CD14-positive monocyte (primary cell): ENCODE measurements around the gene MYL6. TPM values are rescaled to one million over a fixed set of nuclear protein-coding genes. Genes with fewer than 3 reads are reported as not detected.

Experiments used
- DNase-seq, 3 donors: peaks; one replicate each; pipeline ENCODE4 v3.0.0-alpha.2; 2011 to 2022
- H2AFZ ChIP-seq: 2 replicates; pipeline ENCODE4 v1.6.0; 2012; ENCODE audit warnings: mild to moderate bottlenecking, low read depth, low read length, inconsistent platforms; ENCODE audit not compliant: insufficient read depth, poor library complexity, severe bottlenecking
- H3K27ac ChIP-seq, 2 donors: 1 replicate in 1 of 2; 2 replicates in 1 of 2; pipeline ENCODE4 v1.5.1; 2012 to 2013; ENCODE audit warnings: low read length in 2 of 2, control low read depth in 1 of 2, inconsistent platforms in 1 of 2, low read depth in 1 of 2, mild to moderate bottlenecking in 1 of 2
- H3K27me3 ChIP-seq, 2 donors: one replicate each; pipeline versions ENCODE4 v1.6.0 to v1.6.1; 2011 to 2013; ENCODE audit warnings: low read length in 2 of 2; ENCODE audit not compliant: control insufficient read depth in 2 of 2, insufficient read depth in 2 of 2
- H3K36me3 ChIP-seq, 2 donors: replicated peaks in 1 of 2; 1 replicate in 1 of 2; 2 replicates in 1 of 2; pipeline versions ENCODE4 v1.5.1 to v1.6.1; 2012 to 2013; ENCODE audit warnings: low read length in 2 of 2, control low read depth in 1 of 2, inconsistent platforms in 1 of 2, mild to moderate bottlenecking in 1 of 2; ENCODE audit not compliant: insufficient read depth in 2 of 2, control insufficient read depth in 1 of 2
- H3K4me1 ChIP-seq, 2 donors: 1 replicate in 1 of 2; 2 replicates in 1 of 2; pipeline versions ENCODE4 v1.5.1 to v1.6.1; 2012 to 2013; ENCODE audit warnings: low read length in 2 of 2, control low read depth in 1 of 2, inconsistent platforms in 1 of 2, mild to moderate bottlenecking in 1 of 2, moderate library complexity in 1 of 2; ENCODE audit not compliant: insufficient read depth in 2 of 2, control insufficient read depth in 1 of 2
- H3K4me2 ChIP-seq: replicated peaks from 2 replicates; pipeline ENCODE3; 2012; ENCODE audit warnings: low read length, moderate library complexity, mild to moderate bottlenecking; ENCODE audit not compliant: poor library complexity, severe bottlenecking; ENCODE audit errors: extremely low read depth
- H3K4me3 ChIP-seq, 3 experiments: fragments of 200-600 bp in 1 of 3; sonication (generic) in 1 of 3; replicated peaks in 1 of 3; 1 replicate in 2 of 3; 2 replicates in 1 of 3; pipeline ENCODE4 v1.5.1; 2011 to 2013; ENCODE audit warnings: low read length in 3 of 3, mild to moderate bottlenecking in 3 of 3, control low read depth in 2 of 3, low read depth in 2 of 3, inconsistent platforms in 1 of 3, moderate library complexity in 1 of 3
- H3K79me2 ChIP-seq: 2 replicates; pipeline ENCODE4 v1.6.0; 2012; ENCODE audit warnings: mild to moderate bottlenecking, control low read depth, inconsistent platforms, low read length, moderate library complexity; ENCODE audit not compliant: insufficient read depth
- H3K9ac ChIP-seq: 2 replicates; pipeline ENCODE4 v1.6.0; 2017; ENCODE audit warnings: low read length, mild to moderate bottlenecking; ENCODE audit not compliant: insufficient read depth, poor library complexity, severe bottlenecking
- H3K9me3 ChIP-seq, 2 donors: replicated peaks in 1 of 2; 1 replicate in 1 of 2; 2 replicates in 1 of 2; pipeline versions ENCODE4 v1.5.1 to v1.6.1; 2012 to 2013; ENCODE audit warnings: low read length in 2 of 2, control low read depth in 1 of 2; ENCODE audit not compliant: control insufficient read depth in 1 of 2, insufficient read depth in 1 of 2
- H4K20me1 ChIP-seq: 2 replicates; pipeline ENCODE4 v1.6.0; 2012; ENCODE audit warnings: mild to moderate bottlenecking, low read length, control low read depth, moderate library complexity; ENCODE audit not compliant: insufficient read depth
- H3K27ac Mint-ChIP-seq, 7 donors: one replicate each; pipeline ENCODE4 v1.8.0; 2020; ENCODE audit warnings: mild to moderate bottlenecking in 7 of 7, mixed read lengths in 7 of 7, moderate library complexity in 6 of 7, inconsistent platforms in 2 of 7
- H3K27me3 Mint-ChIP-seq, 3 donors: one replicate each; pipeline ENCODE4 v1.8.0; 2021 to 2022; ENCODE audit warnings: low read depth in 3 of 3, mild to moderate bottlenecking in 3 of 3, mixed read lengths in 3 of 3, moderate library complexity in 3 of 3, inconsistent platforms in 1 of 3
- H3K36me3 Mint-ChIP-seq, 2 donors: one replicate each; pipeline ENCODE4 v1.8.0; 2020; ENCODE audit warnings: mixed read lengths in 2 of 2, inconsistent platforms in 1 of 2, mild to moderate bottlenecking in 1 of 2
- H3K4me1 Mint-ChIP-seq: one replicate; pipeline ENCODE4 v1.8.0; 2020; ENCODE audit warnings: mild to moderate bottlenecking, mixed read lengths
- H3K4me3 Mint-ChIP-seq, 2 donors: one replicate each; pipeline ENCODE4 v1.8.0; 2020; ENCODE audit warnings: mild to moderate bottlenecking in 2 of 2, mixed read lengths in 2 of 2, moderate library complexity in 1 of 2
- H3K9me3 Mint-ChIP-seq, 7 donors: one replicate each; pipeline ENCODE4 v1.8.0; 2020 to 2022; ENCODE audit warnings: mixed read lengths in 7 of 7, mild to moderate bottlenecking in 6 of 7, moderate library complexity in 6 of 7, inconsistent platforms in 2 of 7
- WGBS: methylation state at CpG from one replicate; pipeline ENCODE4 v1.1.5; 2013; ENCODE audit warnings: missing lambda C conversion rate; ENCODE audit not compliant: insufficient coverage; 5-methylcytosine and 5-hydroxymethylcytosine counted together
- intact Hi-C, 2 donors: fragments of 100-400 bp; cut with micrococcal nuclease; formaldehyde crosslinking; loops; one replicate each; pipeline versions ENCODE4 v1.15.0 to v1.15.1; 2023
- polyA plus RNA-seq, 3 donors: library from polyadenylated mRNA; depleted of rRNA in 1 of 3; unstranded in 2 of 3; stranded (reverse) in 1 of 3; fragments of 300-500 nt in 2 of 3; fragments of >200 nt in 1 of 3; fragmentation: Illumina TruSeq in 2 of 3; gene quantifications; 1 replicate in 2 of 3; 2 replicates in 1 of 3; pipeline ENCODE4 v1.2.3, GENCODE V29; 2012 to 2021
- TF ChIP-seq, protein P1 (sequence below): fragments of 200-600 bp; IDR thresholded peaks from one replicate; pipeline ENCODE4 v1.8.0; 2022; ENCODE audit warnings: antibody characterized with exemption, mild to moderate bottlenecking

MYL6 gene
- polyA plus RNA-seq, 3 donors = 1,962 to 3,939 (median 3,189) TPM

DNA sequence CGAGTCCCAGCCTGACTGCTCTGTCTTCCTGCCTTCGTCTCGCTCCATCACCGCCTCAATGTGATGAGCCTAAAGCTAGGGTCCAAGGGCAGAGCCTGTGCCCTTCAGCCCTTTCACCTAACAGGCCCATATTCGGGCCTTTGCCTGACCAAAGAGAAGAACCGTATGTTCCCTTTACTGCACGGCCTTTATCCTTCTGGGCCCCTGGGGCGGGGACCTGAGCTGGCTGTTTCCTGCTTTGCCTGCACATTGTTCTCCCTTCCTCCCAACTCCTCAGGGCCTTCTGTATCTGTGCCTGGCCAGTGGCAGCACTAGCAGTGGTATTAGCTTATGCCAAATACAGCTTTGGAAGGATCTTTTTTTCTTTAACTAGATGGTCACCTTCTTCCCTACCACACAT lies 14.3 kb upstream of the MYL6 start:
- intact Hi-C loops = no loop called here
- Histone ChIP-seq H4K20me1 (no peaks in the 10 kb centered on the region), H3K9ac (peak overlapping the region; percentile 19), H3K4me2 (peak overlapping the region; percentile 19), H3K79me2 (no peaks in the 10 kb centered on the region), H3K9me3 (no peaks in the 10 kb centered on the region), H3K27me3 (no peaks in the 10 kb centered on the region), H3K36me3 (peaks cover 41 to 53% of the 10 kb centered on the region in 2 donors), H3K4me1 (peaks cover 29 to 30% of the 10 kb centered on the region in 2 donors), H3K4me3 (peak overlapping the region in 1 of 3 experiments; percentile 23), H2AFZ (peak overlapping the region; percentile 11), H3K27ac (peak overlapping the region; percentile 46 to 60)
- Mint-ChIP-seq H3K4me1 (peaks cover 29% of the 10 kb centered on the region), H3K4me3 (peak overlapping the region; percentile 27 to 35), H3K27ac (peak overlapping the region in 6 of 7 donors; percentile 52 to 87 (median 84)), H3K9me3 (peaks cover 0 to 2% (median 0%) of the 10 kb centered on the region in 7 donors), H3K27me3 (peaks cover 0 to 2% (median 0%) of the 10 kb centered on the region in 3 donors), H3K36me3 (peaks cover 52 to 60% of the 10 kb centered on the region in 2 donors)
- TF ChIP-seq, protein P1, sequence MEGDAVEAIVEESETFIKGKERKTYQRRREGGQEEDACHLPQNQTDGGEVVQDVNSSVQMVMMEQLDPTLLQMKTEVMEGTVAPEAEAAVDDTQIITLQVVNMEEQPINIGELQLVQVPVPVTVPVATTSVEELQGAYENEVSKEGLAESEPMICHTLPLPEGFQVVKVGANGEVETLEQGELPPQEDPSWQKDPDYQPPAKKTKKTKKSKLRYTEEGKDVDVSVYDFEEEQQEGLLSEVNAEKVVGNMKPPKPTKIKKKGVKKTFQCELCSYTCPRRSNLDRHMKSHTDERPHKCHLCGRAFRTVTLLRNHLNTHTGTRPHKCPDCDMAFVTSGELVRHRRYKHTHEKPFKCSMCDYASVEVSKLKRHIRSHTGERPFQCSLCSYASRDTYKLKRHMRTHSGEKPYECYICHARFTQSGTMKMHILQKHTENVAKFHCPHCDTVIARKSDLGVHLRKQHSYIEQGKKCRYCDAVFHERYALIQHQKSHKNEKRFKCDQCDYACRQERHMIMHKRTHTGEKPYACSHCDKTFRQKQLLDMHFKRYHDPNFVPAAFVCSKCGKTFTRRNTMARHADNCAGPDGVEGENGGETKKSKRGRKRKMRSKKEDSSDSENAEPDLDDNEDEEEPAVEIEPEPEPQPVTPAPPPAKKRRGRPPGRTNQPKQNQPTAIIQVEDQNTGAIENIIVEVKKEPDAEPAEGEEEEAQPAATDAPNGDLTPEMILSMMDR = no peak
- no peak for DNase-seq
- 59% methylated on average over 7 of the region's 8 CpGs for WGBS

DNA sequence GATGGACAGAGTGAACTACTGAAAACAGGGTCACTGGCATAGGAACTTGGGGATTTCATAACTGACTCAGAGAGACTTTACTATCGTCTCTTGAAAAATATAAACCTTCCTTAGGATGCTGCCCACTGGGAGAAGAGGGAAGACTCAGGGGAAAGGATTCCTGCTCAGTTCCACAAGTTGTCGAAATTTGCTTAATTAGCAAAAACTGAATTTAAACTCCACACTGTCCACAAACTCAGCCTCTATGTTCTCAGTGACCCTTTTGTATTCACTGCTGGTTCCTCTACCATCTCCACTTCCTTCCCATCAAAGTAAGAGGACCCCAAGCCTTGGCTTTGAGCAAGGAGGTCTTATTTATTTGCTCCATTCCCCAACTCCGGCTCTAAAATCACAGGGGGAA lies 12.9 kb upstream of the MYL6 start:
- H3K4me3 ChIP-seq = no peak overlapping the region
- no peak overlapping the region for H3K27ac ChIP-seq
- H3K36me3 ChIP-seq = peaks cover 33 to 39% of the 10 kb centered on the region in 2 donors
- no peak overlapping the region for H3K4me2 ChIP-seq
- H3K9me3 ChIP-seq = no peaks in the 10 kb centered on the region
- intact Hi-C loops = no loop called here
- no peak for DNase-seq
- H3K27me3 ChIP-seq = no peaks in the 10 kb centered on the region
- TF ChIP-seq, protein P1 = no peak
- peaks cover 32% of the 10 kb centered on the region for H3K4me1 Mint-ChIP-seq
- H2AFZ ChIP-seq = no peak overlapping the region
- no peak overlapping the region for H3K9ac ChIP-seq
- H3K27ac Mint-ChIP-seq = peak overlapping the region in 1 of 7 donors; percentile 32
- peaks cover 31 to 32% of the 10 kb centered on the region in 2 donors for H3K4me1 ChIP-seq
- H4K20me1 ChIP-seq = no peaks in the 10 kb centered on the region
- H3K79me2 ChIP-seq = no peaks in the 10 kb centered on the region
- H3K4me3 Mint-ChIP-seq = no peak overlapping the region
- H3K9me3 Mint-ChIP-seq = peaks cover 0 to 2% (median 0%) of the 10 kb centered on the region in 7 donors
- H3K27me3 Mint-ChIP-seq = peaks cover 0 to 2% (median 0%) of the 10 kb centered on the region in 3 donors
- H3K36me3 Mint-ChIP-seq = peaks cover 45 to 53% of the 10 kb centered on the region in 2 donors
- no CpG with 5 or more reads among the region's 3 CpGs for WGBS
